Suppressor macrophage treated with lipopolysaccharide for 4 hours (primary cell): Measurements from ENCODE around the gene RREB1.
A peak's percentile ranks its signal among the peaks of the same experiment; 100 is the strongest.

ENCODE experiments used
- DNase-seq: peaks from one replicate; pipeline ENCODE4 v3.0.0-alpha.2; 2020

Gene RREB1

DNA sequence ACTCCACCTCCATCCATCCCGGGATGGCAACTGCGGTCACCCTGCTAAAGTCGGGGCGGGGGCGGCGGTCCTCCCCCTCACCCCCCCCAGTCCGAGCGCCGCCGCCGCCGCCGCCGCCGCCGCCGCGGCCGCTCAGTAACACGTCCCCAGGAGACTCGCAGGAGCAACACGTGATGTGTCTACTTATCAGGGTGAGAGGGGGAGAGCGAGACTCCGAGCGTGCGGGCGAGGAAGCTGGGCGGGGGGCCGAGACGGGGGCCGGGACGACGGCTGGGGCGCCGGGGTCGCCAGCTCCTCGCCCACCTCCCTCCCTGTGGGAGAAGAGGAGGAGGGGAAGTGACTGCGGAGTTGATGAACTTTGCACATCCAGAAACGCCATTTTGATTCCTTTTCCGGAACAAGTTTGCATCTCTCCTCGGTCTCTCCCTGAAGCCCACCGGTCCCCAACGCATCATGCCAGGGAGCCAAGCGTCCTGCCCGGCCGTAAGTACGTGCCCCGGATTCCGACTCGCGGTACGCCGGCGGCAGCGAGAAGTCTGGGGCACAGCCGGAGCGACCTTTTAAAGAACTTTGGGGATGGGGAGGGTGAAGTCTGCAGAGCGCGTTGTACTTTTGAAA lies at the start of gene RREB1:
RREB1 (plus strand) TSS at position 384 of the 618 bp plus-strand sequence. CDS start 73,951 bp downstream, outside the sequence.
- peak; percentile 46 for DNase-seq

GRCh38 chr6:7058250-7058923 lies 49.4 kb upstream of the RREB1 start:
- peak; percentile 58 for DNase-seq

GRCh38 chr6:7060769-7061516 lies 46.8 kb upstream of the RREB1 start:
- DNase-seq, result no peak

GRCh38 chr6:7062451-7063162 lies 45.2 kb upstream of the RREB1 start:
- DNase-seq, result no peak

- DNase-seq, result no peak
Observed at GRCh38 chr6:7067305-7067704, 40.5 kb upstream of the RREB1 start.

GRCh38 chr6:7071405-7071804 lies 36.4 kb upstream of the RREB1 start:
- DNase-seq, result no peak

- DNase-seq, result no peak
Observed at GRCh38 chr6:7073082-7073820, 34.5 kb upstream of the RREB1 start.

DNA sequence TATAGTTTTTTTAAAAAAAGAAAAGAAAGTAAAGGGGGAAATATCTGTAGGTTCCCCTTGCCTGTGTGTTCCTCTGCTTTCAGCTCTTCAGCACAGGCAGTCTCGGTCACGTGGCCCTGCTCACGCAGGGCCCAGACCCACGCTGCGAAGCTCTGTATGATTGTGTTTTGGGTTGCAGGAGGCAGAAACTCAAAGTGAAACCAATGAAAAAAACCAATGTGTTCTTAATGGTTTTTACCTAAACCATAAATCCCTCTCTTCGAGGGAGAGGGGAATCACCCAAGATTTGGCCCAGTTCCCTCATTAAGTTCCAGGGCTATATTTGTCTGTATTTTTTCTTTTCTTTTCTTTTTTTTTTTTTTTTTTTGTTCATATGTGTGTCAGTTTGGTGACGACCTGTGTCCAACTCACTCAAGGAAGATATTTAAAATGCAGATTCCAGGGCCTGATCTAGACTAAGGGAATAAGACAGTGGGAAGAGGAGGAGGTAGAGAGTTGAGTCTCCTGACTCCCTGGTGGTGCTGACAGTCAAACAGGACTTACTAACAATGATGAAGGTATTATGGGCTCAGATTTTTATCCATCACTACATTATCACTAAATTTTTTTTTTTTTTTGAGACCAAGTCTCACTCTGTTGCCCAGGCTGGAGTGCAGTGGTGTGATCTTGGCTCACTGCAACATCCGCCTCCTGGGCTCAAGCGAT lies 33.8 kb upstream of the RREB1 start:
- peak; percentile 94 for DNase-seq

- no peak for DNase-seq
Observed at GRCh38 chr6:7074870-7075269, 32.9 kb upstream of the RREB1 start.

DNA sequence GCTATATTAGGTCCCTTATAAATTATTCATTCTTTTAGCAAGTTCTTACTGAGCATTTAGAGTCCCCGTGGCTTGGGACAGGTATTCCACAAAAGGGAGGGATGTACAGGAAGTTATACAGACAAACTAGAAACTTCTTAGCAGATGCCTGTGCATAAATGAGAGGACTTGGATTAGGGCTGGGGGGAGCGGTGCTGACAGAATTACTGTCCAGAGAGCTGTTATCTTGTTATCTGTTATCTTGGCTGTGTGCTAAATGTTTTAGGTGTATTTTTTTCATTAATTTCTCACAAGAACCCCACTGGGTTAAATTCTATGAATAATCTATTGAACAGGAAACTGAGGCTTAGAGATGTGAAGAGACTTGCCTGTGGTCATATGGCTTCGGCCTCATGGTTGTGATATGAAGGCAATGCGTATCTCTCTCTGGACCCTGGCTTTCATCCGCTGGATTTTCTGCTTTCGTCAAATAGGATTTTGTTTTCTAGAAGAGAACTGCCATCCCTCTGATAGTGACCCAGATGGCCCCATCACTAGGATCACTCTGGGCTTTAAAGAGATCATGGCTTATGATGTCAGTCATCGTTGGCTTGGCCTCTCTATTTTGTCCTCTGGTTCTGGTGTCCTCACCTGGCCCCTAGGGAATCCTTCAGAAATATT lies 32.3 kb upstream of the RREB1 start:
- DNase-seq, result no peak

GRCh38 chr6:7077856-7078255 lies 29.9 kb upstream of the RREB1 start:
- DNase-seq, result no peak

DNA sequence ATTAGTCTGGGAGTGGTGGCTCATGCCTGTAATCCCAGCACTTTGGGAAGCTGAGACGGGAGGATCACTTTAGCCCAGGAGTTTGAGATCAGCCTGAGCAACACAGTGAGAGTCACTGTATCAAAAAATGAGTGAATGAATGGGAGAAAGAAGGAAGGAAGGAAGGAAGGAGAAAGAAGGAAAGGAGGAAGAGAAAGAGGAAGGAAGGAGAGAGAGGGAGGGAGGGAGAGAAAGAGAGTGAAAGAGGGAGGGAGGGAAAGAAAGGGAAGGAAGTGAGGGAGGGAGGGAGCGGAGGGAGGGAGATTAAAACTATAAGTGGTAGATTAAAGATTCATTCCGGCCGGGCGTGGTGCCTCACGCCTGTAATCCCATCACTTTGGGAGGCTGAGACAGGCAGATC lies 28.9 kb upstream of the RREB1 start:
- no peak for DNase-seq

GRCh38 chr6:7080311-7080710 lies 27.4 kb upstream of the RREB1 start:
- DNase-seq, result no peak

DNA sequence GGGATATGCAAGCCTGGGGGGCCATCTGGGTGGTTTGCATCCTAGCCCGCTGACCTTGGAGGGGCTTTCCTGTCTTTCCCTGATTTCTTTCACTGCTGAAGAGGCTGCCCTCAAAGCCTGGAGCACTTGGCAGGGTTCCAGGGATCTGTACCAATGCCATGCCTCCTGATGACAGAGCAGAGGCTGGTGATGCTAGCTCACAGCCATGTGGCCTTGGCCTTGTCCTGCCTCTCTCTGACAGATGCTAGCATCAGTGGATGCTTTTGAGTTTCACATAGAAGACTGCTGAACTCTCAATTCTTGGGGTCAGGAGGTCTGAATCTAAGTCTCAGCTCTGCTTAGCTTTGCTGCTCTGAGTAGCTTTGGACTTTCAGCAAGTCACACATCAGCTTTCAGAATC lies 21.9 kb upstream of the RREB1 start:
- peak; percentile 69 for DNase-seq

DNA sequence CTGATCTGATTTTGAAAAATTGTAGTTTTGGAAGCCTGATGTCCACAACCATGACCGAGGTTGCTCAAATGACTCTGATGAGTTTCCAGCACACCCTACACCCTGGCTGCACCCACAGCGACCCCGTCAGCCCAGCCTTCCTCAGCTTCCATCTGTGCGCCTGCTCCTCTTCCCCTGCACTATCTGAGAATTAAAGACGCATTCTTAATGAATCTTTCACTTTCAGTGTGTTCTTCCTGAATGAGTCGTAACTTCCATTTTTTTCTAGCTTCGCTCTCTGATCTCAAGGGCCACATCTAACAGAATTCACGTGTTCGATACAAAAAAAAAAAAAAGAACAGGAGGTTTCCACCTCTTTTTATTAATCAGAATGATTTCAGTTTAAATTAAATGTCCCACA lies 21.3 kb upstream of the RREB1 start:
- DNase-seq, result peak; percentile 89

- DNase-seq, result no peak
Observed at GRCh38 chr6:7087066-7087465, 20.7 kb upstream of the RREB1 start.

DNA sequence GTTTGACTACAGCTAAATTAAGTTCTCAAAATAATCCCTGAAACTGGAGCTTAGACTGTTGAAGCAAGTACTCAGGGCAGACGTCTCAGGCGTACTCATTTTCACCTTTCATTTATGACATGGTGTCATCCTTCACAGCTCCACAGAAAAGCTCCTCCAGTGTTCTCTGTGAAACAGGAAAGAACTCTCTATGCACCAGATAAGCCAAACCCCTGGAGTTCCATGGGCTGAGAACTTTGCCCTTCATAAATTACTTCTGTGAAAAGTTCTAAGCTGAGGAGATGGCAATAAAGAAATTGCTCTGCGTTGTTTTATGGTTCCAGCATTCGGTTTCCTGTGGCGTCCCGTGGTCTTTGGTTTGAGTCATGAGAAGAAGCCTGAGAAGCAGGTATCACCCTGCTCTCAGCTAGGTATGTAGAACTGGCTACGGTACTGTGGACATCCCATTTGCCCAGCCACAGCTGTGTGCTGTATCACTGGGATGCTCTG lies 20.2 kb upstream of the RREB1 start:
- DNase-seq, result no peak

GRCh38 chr6:7088076-7088742 lies 19.6 kb upstream of the RREB1 start:
- no peak for DNase-seq

DNA sequence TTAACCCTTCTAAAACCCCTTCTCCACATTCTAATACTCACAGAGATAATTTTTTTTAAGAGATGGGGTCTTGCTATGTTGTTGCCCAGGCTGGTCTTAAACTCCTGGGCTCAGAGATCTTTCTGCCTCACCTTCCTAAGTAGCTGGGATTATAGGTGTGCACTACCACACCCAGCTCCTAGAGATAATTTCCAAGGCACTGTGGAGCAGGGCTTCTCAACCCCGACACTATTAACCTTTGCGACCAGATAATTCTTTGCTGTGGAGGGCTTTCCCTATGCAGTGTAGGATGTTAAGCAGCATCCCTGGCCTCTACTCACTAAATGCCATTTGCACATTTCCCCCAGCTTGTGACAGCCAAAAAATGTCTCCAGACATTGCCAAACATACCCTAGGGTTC lies 8.8 kb upstream of the RREB1 start:
- DNase-seq, result no peak

DNA sequence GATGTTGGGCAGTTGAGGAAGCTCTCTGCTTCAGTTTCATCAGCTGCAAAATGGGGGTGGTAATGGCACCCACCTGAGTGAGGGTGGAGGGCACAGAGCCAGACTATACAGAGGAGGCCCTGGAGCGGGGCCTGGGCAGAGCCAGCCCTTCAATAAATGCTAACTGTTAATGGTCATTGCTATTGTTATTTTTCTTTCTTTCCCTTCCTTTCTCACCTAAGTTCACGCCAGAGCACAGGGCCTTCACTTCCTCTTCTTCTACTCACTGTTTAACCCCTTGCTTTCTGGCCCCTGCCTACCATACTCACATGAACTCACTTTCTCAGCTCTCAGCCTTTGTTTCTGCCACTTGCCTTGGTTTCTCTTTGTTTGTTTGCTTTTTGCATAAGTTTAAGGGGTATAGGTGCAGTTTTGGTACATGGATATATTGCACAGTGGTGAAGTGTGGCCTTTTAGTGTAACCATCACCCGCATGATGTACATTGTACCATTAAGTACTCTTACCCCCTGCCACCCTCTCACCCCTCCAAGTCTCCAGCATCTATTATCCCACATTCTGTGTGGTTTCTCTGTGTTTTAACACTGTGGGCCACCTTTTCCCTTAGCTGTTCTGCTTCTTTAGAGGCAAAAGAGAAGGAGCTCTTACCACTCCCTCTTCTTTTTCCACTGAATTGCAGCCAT lies 7.5 kb upstream of the RREB1 start:
- DNase-seq, result no peak
